GM19467 (cell line): ENCODE measurements around the gene SSTR4.

Experiments used
- ATAC-seq: cut with Tn5 transposase; IDR thresholded peaks from one replicate; pipeline ENCODE4 v1.9.1; 2021; ENCODE audit warnings: mild to moderate bottlenecking, moderate library complexity; ENCODE audit not compliant: unreplicated experiment

SSTR4 gene

GRCh38 chr20:23063168-23063567, 28.1 kb downstream of the SSTR4 start:
- no peak for ATAC-seq

- no peak for ATAC-seq
Measured at GRCh38 chr20:23063581-23063980, 28.5 kb downstream of the SSTR4 start.

GRCh38 chr20:23065266-23066201, 30.4 kb downstream of the SSTR4 start:
- no peak for ATAC-seq

GRCh38 chr20:23066772-23067171, 31.7 kb downstream of the SSTR4 start:
- ATAC-seq: no peak

- no peak for ATAC-seq
Measured at GRCh38 chr20:23068283-23068682, 33.2 kb downstream of the SSTR4 start.

GRCh38 chr20:23069108-23069507, 34.0 kb downstream of the SSTR4 start:
- no peak for ATAC-seq

GRCh38 chr20:23071398-23071797, 36.3 kb downstream of the SSTR4 start:
- no peak for ATAC-seq

GRCh38 chr20:23071996-23072395, 36.9 kb downstream of the SSTR4 start:
- no peak for ATAC-seq

GRCh38 chr20:23072892-23073586, 37.9 kb downstream of the SSTR4 start:
- ATAC-seq: no peak

- no peak for ATAC-seq
Measured at GRCh38 chr20:23074052-23074451, 38.9 kb downstream of the SSTR4 start.

GRCh38 chr20:23077277-23077676, 42.2 kb downstream of the SSTR4 start:
- no peak for ATAC-seq

- ATAC-seq: no peak
Measured at GRCh38 chr20:23078351-23079015, 43.4 kb downstream of the SSTR4 start.

- no peak for ATAC-seq
Measured at GRCh38 chr20:23079016-23079351, 43.9 kb downstream of the SSTR4 start.

- no peak for ATAC-seq
Measured at GRCh38 chr20:23079926-23080325, 44.8 kb downstream of the SSTR4 start.

GRCh38 chr20:23080521-23080920, 45.4 kb downstream of the SSTR4 start:
- ATAC-seq: no peak

- ATAC-seq: no peak
Measured at GRCh38 chr20:23081263-23081819, 46.2 kb downstream of the SSTR4 start.

- ATAC-seq: no peak
Measured at GRCh38 chr20:23082846-23083552, 47.9 kb downstream of the SSTR4 start.

- no peak for ATAC-seq
Measured at GRCh38 chr20:23083553-23084220, 48.6 kb downstream of the SSTR4 start.

GRCh38 chr20:23084282-23084844, 49.3 kb downstream of the SSTR4 start:
- no peak for ATAC-seq

GRCh38 chr20:23084845-23085365, 49.8 kb downstream of the SSTR4 start:
- no peak for ATAC-seq
